ENCODE results near the gene TBL2.

- TF ChIP-seq POLR2A (IDR thresholded peaks at IDR 0.05) (no peak), CTCF (IDR thresholded peaks at IDR 0.05) (no peak)
These were observed 44.6 kb downstream of the TBL2 start for GRCh38 chr7:73533742-73534141.
